K562 treated with DMSO at 1 percent for 4 hours (cell line): Measurements from ENCODE around the gene HMGN5. TPM values are rescaled to one million over a fixed set of nuclear protein-coding genes. Genes with fewer than 3 reads are reported as not detected.

ENCODE experiments used
- total RNA-seq: library from RNA; unstranded; fragments of 300-600 nt; gene quantifications from 2 replicates; pipeline ENCODE4 v1.2.3, GENCODE V29; 2022; ENCODE audit not compliant: insufficient read depth

Gene HMGN5, protein sequence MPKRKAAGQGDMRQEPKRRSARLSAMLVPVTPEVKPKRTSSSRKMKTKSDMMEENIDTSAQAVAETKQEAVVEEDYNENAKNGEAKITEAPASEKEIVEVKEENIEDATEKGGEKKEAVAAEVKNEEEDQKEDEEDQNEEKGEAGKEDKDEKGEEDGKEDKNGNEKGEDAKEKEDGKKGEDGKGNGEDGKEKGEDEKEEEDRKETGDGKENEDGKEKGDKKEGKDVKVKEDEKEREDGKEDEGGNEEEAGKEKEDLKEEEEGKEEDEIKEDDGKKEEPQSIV
- 3.9 and 7.3 TPM in 2 replicates for total RNA-seq

DNA sequence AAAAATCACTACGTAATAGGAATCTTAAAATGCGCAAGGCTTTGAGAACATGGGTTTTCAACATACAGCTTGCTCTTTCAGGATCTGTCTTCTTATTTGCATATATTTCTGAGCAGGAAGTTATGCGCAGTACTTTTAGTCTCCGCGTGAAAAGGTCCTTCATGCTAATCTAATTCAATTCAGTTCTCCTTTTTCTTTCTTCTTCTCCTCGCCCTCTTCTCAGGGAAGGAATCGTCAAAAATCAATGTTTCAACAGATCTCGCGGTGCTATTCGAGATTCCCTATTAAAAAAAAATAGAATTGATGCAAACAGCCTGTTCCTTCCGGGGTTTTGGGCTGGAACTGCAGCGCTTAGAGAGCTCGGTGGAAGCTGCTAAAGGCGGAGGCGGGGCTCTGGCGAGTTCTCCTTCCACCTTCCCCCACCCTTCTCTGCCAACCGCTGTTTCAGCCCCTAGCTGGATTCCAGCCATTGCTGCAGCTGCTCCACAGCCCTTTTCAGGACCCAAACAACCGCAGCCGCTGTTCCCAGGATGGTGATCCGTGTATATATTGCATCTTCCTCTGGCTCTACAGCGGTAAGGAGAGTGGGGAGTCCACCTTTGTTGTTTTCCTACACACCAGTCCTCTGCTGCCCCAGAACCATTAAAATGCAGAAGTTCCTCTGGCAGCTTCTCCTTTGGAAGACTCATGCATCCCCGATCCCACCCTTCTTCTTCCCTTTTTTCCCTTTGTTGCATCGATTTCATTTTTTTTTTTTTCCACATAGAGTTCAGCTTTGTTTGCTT is at the start of gene HMGN5, which contains the start of gene SH3BGRL:
Gene HMGN5 (minus strand): TSS at position 243 of the 785 bp plus-strand sequence. CDS start 80,364 bp downstream, outside the sequence.
Gene SH3BGRL (plus strand): TSS at position 432 of the 785 bp plus-strand sequence. CDS start 99 bp downstream, at position 531.

Other genes starting within 250 kb of the HMGN5 start
- gene SH3BGRL, start 189 bp upstream of the HMGN5 start, total RNA-seq, result 22.3 and 22.9 TPM in 2 replicates